H1 (cell line): Measurements from ENCODE around the gene MRPS2. TPM values are rescaled to one million over a fixed set of nuclear protein-coding genes. Genes with fewer than 3 reads are reported as not detected.

Source experiments
- E2F6 ChIP-seq: IDR thresholded peaks from 2 replicates; pipeline ENCODE4 v1.6.1; 2012; ENCODE audit warnings: inconsistent platforms
- polyA plus RNA-seq, 7 experiments: library from polyadenylated mRNA; depleted of rRNA in 3 of 7; stranded (reverse) in 5 of 7; unstranded in 2 of 7; fragments of >200 nt in 5 of 7; fragments of 200-250 nt in 2 of 7; gene quantifications; 1 replicate in 5 of 7; 2 replicates in 1 of 7; 4 replicates in 1 of 7; pipeline versions ENCODE4 v1.2.1 to v1.2.3, GENCODE V29; 2011 to 2013; ENCODE audit warnings: missing spikeins in 2 of 7, mixed read lengths in 2 of 7
- total RNA-seq: library from RNA; stranded (reverse); fragmentation: NEBNext Ultra II Directional; extraction: Animal tissue kit (Norgen Biotek cat#: 25700); gene quantifications from 2 replicates; pipeline ENCODE4 v1.2.1, GENCODE V29; 2021

MRPS2 gene
- total and polyA plus RNA-seq, 2 of the 8 experiments (the other 6 are each of a cell fraction or from before 2014, with no cell fraction given), result 78.6 to 476 TPM

- TF ChIP-seq E2F6, result no peak
- TF ChIP-seq, all 59 proteins: peak for 0
Measured at GRCh38 chr9:135515083-135515951, 14.8 kb downstream of the MRPS2 start (continued).
